HCT116 (cell line): ENCODE results near the gene RAB19. TPM values are rescaled to one million over a fixed set of nuclear protein-coding genes. Genes with fewer than 3 reads are reported as not detected.
A peak's percentile ranks its signal among the peaks of the same experiment; 100 is the strongest.

Experiments used
- ATAC-seq: fragments of 200-7000 bp; cut with Tn5 transposase; 2 replicates; pipeline ENCODE4 v1.9.1; 2020; ENCODE audit warnings: mild to moderate bottlenecking, moderate library complexity
- BruUV-seq: library from RNA; stranded (reverse); fragments of 400-500 nt; replicated peaks from 2 replicates; lab custom pipeline; 2021; lab: Mats Ljungman, UMichigan
- CTCF ChIA-PET: fragments of 300-600 bp; sonication (Branson Sonifier 250); formaldehyde crosslinking; loops from one replicate; lab custom pipeline; 2021; ENCODE audit warnings: antibody characterized with exemption; lab: Charles Lee
- POLR2A ChIA-PET: fragments of 300-600, 350-600 bp; sonication (Branson Sonifier 250); formaldehyde crosslinking; loops from one replicate; lab custom pipeline; 2021; ENCODE audit warnings: antibody characterized with exemption; lab: Charles Lee
- RAD21 ChIA-PET, 2 experiments: fragments of 300-600 bp; sonication (Branson Sonifier 250); formaldehyde crosslinking; loops; one replicate each; lab custom pipeline; 2023; ENCODE audit warnings: low total read pairs in 2 of 2; ENCODE audit not compliant: uncharacterized antibody in 2 of 2, unreplicated experiment in 2 of 2, low non-redundant PET in 1 of 2; lab: Charles Lee
- DNase-seq: peaks from one replicate; pipeline ENCODE4 v3.0.0-alpha.2; 2010; ENCODE audit warnings: low read depth, low spot score
- H2AFZ ChIP-seq: fragments of 200-600 bp; shearing (Covaris generic), sonication (generic); 2 replicates; pipeline ENCODE4 v1.6.1; 2017; ENCODE audit warnings: low read depth, mixed run types, mixed read lengths, antibody characterized with exemption, low read length; ENCODE audit not compliant: poor library complexity, severe bottlenecking
- H3K27ac ChIP-seq: 2 replicates; pipeline ENCODE4 v1.5.1; 2012; ENCODE audit warnings: low read depth, low read length
- H3K27me3 ChIP-seq: fragments of 200-600 bp; sonication (generic); 2 replicates; pipeline ENCODE4 v1.6.1; 2016; ENCODE audit warnings: mixed run types, low read length, mixed read lengths; ENCODE audit not compliant: insufficient read depth
- H3K36me3 ChIP-seq, 2 experiments: fragments of 200-500 bp in 1 of 2; fragments of 200-600 bp in 1 of 2; sonication (Bioruptor generic) in 1 of 2; sonication (generic) in 1 of 2; 2 replicates each; pipeline versions ENCODE4 v1.5.1 to v1.6.1; 2014 to 2016; ENCODE audit warnings: low read length in 2 of 2, inconsistent platforms in 1 of 2, mixed read lengths in 1 of 2, mixed run types in 1 of 2; ENCODE audit not compliant: insufficient read depth in 2 of 2, control insufficient read depth in 1 of 2
- H3K4me1 ChIP-seq, 2 experiments: fragments of 200-600 bp in 1 of 2; sonication (generic) in 1 of 2; 2 replicates each; pipeline versions ENCODE4 v1.5.1 to v1.6.1; 2012 to 2017; ENCODE audit warnings: low read length in 2 of 2, inconsistent platforms in 1 of 2, mild to moderate bottlenecking in 1 of 2, mixed read lengths in 1 of 2, mixed run types in 1 of 2, moderate library complexity in 1 of 2; ENCODE audit not compliant: insufficient read depth in 2 of 2, control insufficient read depth in 1 of 2
- H3K4me2 ChIP-seq: fragments of 200-600 bp; sonication (generic); 2 replicates; pipeline ENCODE4 v1.6.1; 2017; ENCODE audit warnings: mixed run types, low read length, mixed read lengths
- H3K4me3 ChIP-seq, 2 experiments: fragments of 200-600 bp in 1 of 2; sonication (generic) in 1 of 2; replicated peaks in 1 of 2; 2 replicates each; pipeline ENCODE4 v1.5.1; 2011 to 2016; ENCODE audit warnings: low read length in 2 of 2, control low read depth in 1 of 2, low read depth in 1 of 2, mild to moderate bottlenecking in 1 of 2, mixed read lengths in 1 of 2, mixed run types in 1 of 2
- H3K79me2 ChIP-seq: fragments of 200-600 bp; sonication (generic); 2 replicates; pipeline ENCODE4 v1.6.1; 2017; ENCODE audit warnings: mild to moderate bottlenecking, mixed run types, low read length, moderate library complexity, mixed read lengths; ENCODE audit not compliant: insufficient read depth
- H3K9ac ChIP-seq: fragments of 200-600 bp; sonication (generic); 2 replicates; pipeline ENCODE4 v1.6.1; 2016; ENCODE audit warnings: low read length, mixed read lengths
- H3K9me2 ChIP-seq: fragments of 200-600 bp; sonication (generic), shearing (Covaris generic); 2 replicates; pipeline ENCODE4 v1.6.1; 2017; ENCODE audit warnings: mixed run types, mild to moderate bottlenecking, moderate library complexity; ENCODE audit not compliant: insufficient read depth
- H3K9me3 ChIP-seq, 2 experiments: fragments of 200-500 bp in 1 of 2; fragments of 200-600 bp in 1 of 2; sonication (Bioruptor generic) in 1 of 2; sonication (generic) in 1 of 2; 2 replicates each; pipeline ENCODE4 v1.6.1; 2014 to 2017; ENCODE audit warnings: low read length in 2 of 2, mixed read lengths in 2 of 2, inconsistent platforms in 1 of 2, low read depth in 1 of 2, mild to moderate bottlenecking in 1 of 2, mixed run types in 1 of 2, moderate library complexity in 1 of 2; ENCODE audit not compliant: control insufficient read depth in 1 of 2, insufficient read depth in 1 of 2
- H4K20me1 ChIP-seq: fragments of 200-600 bp; sonication (generic), shearing (Covaris generic); 2 replicates; pipeline ENCODE4 v1.6.1; 2017; ENCODE audit warnings: mixed run types, mild to moderate bottlenecking, moderate library complexity; ENCODE audit not compliant: insufficient read depth
- CBX3 ChIP-seq: IDR thresholded peaks from 2 replicates; pipeline ENCODE4 v1.6.1; 2012; ENCODE audit warnings: low read depth
- CEBPB ChIP-seq: IDR thresholded peaks from 2 replicates; pipeline ENCODE4 v1.6.1; 2012; ENCODE audit warnings: low read depth
- EGR1 ChIP-seq: IDR thresholded peaks from 2 replicates; pipeline ENCODE4 v1.6.1; 2012; ENCODE audit warnings: low read depth
- EZH2 ChIP-seq: fragments of 200-600 bp; sonication (generic); IDR thresholded peaks from 2 replicates; pipeline ENCODE4 v1.6.1; 2017; ENCODE audit warnings: antibody characterized with exemption, mixed run types
- EZH2phosphoT487 ChIP-seq: fragments of 200-600 bp; IDR thresholded peaks from 2 replicates; pipeline ENCODE4 v1.6.1; 2018; ENCODE audit warnings: antibody characterized with exemption, borderline replicate concordance
- FOSL1 ChIP-seq: IDR thresholded peaks from 2 replicates; pipeline ENCODE4 v1.6.1; 2012; ENCODE audit warnings: low read depth
- POLR2AphosphoS5 ChIP-seq: IDR thresholded peaks from 2 replicates; pipeline ENCODE4 v1.6.1; 2011; ENCODE audit warnings: mild to moderate bottlenecking, low read depth, low read length, moderate library complexity
- RAD21 ChIP-seq: IDR thresholded peaks from 2 replicates; pipeline ENCODE4 v1.6.1; 2012; ENCODE audit warnings: low read depth, mild to moderate bottlenecking
- SP1 ChIP-seq: IDR thresholded peaks from 2 replicates; pipeline ENCODE4 v1.6.1; 2012; ENCODE audit warnings: low read depth
- SRF ChIP-seq: IDR thresholded peaks from 2 replicates; pipeline ENCODE4 v1.6.1; 2012; ENCODE audit warnings: low read depth
- YY1 ChIP-seq: IDR thresholded peaks from 2 replicates; pipeline ENCODE4 v1.6.1; 2011; ENCODE audit warnings: low read length, low read depth, moderate library complexity, mild to moderate bottlenecking; ENCODE audit not compliant: insufficient replicate concordance; ENCODE audit errors: extremely low read depth
- ZBTB33 ChIP-seq: IDR thresholded peaks from 2 replicates; pipeline ENCODE4 v1.6.1; 2011; ENCODE audit warnings: mild to moderate bottlenecking, low read length, moderate library complexity; ENCODE audit not compliant: insufficient replicate concordance; ENCODE audit errors: extremely low read depth
- ZFX ChIP-seq: fragments of 450-650 bp; IDR thresholded peaks from 2 replicates; pipeline ENCODE4 v1.6.1; 2017
- ZNF274 ChIP-seq: fragments of 200-500 bp; sonication (Bioruptor generic); IDR thresholded peaks from 2 replicates; pipeline ENCODE4 v1.6.1; 2014; ENCODE audit warnings: mild to moderate bottlenecking, low read depth, low read length, inconsistent platforms
- intact Hi-C: fragments of 100-400 bp; cut with micrococcal nuclease; formaldehyde crosslinking; loops from 2 replicates; pipeline ENCODE4 v1.10.0; 2022
- total RNA-seq: library from RNA; stranded (reverse); gene quantifications from one replicate; pipeline ENCODE4 v1.2.1, GENCODE V29; 2021; ENCODE audit not compliant: unreplicated experiment
- TF ChIP-seq, protein P1 (sequence below): IDR thresholded peaks from 2 replicates; pipeline ENCODE4 v1.6.1; 2012
- TF ChIP-seq, protein P2 (sequence below): IDR thresholded peaks from 2 replicates; pipeline ENCODE4 v1.6.1; 2012; ENCODE audit warnings: low read depth

The RAB19 gene
- total RNA-seq, 1 experiment from 2014 or later: 2.6 TPM

GRCh38 chr7:140404565-140405065, 757 bp downstream of the RAB19 start:
- H3K27me3 ChIP-seq: no peaks in the 10 kb centered on the region
- H3K4me2 ChIP-seq: peak overlapping the region; percentile 92
- H3K27ac ChIP-seq: no peak overlapping the region
- H3K9me3 ChIP-seq: no peaks in the 10 kb centered on the region
- ChIA-PET RAD21 (no interaction called here), POLR2A (no interaction called here), CTCF (no interaction called here)
- DNase-seq (no peak), ATAC-seq (peak; percentile 15; the same call in 1 of the 2 replicates)
- peaks cover 9 to 18% of the 10 kb centered on the region in 2 experiments; a peak in 3 of 4 replicates for H3K4me1 ChIP-seq
- H3K9me2 ChIP-seq: no peaks in the 10 kb centered on the region
- intact Hi-C loops: loop anchor here (5.0 kb wide), 1 partner anchor 227 kb away; the partner anchor contains the start of gene KDM7A
- BruUV-seq: TSS peak; percentile 73
- H3K79me2 ChIP-seq: no peaks in the 10 kb centered on the region
- no peaks in the 10 kb centered on the region for H4K20me1 ChIP-seq
- peak overlapping the region; percentile 63 for H2AFZ ChIP-seq
- H3K4me3 ChIP-seq: peak overlapping the region; percentile 59 to 74
- H3K36me3 ChIP-seq: no peaks in the 10 kb centered on the region
- TF ChIP-seq EZH2 (no peak), POLR2AphosphoS5 (no peak), CEBPB (no peak), SRF (no peak)
- H3K9ac ChIP-seq: peak overlapping the region; percentile 61; the same call in 1 of the 2 replicates

DNA sequence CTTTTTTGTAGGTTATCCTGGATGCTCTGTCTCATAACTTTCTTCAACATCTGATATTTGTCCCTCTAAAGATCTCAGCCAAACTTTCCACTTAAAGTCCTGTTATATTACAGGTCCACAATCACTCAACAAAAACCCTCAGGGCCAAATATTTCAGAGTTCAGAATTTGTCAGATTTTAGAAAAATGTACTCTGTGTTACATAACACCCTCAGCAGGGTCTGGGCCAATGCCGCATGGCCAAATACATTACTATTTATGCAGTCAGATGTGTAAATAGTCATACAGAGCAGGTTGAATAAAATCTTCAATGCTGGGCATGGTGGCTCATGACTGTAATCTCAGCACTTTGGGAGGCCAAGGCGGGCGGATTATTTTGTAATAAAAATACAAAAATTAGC, 11.5 kb downstream of the RAB19 start:
- TF ChIP-seq CBX3 (no peak), ZBTB33 (no peak), SRF (no peak), FOSL1 (no peak), YY1 (no peak), ZFX (no peak), CEBPB (no peak), EZH2phosphoT487 (no peak), ZNF274 (no peak), EGR1 (no peak), RAD21 (no peak), SP1 (no peak)
- TF ChIP-seq, protein P1, sequence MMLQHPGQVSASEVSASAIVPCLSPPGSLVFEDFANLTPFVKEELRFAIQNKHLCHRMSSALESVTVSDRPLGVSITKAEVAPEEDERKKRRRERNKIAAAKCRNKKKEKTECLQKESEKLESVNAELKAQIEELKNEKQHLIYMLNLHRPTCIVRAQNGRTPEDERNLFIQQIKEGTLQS: no peak
- TF ChIP-seq, protein P2, sequence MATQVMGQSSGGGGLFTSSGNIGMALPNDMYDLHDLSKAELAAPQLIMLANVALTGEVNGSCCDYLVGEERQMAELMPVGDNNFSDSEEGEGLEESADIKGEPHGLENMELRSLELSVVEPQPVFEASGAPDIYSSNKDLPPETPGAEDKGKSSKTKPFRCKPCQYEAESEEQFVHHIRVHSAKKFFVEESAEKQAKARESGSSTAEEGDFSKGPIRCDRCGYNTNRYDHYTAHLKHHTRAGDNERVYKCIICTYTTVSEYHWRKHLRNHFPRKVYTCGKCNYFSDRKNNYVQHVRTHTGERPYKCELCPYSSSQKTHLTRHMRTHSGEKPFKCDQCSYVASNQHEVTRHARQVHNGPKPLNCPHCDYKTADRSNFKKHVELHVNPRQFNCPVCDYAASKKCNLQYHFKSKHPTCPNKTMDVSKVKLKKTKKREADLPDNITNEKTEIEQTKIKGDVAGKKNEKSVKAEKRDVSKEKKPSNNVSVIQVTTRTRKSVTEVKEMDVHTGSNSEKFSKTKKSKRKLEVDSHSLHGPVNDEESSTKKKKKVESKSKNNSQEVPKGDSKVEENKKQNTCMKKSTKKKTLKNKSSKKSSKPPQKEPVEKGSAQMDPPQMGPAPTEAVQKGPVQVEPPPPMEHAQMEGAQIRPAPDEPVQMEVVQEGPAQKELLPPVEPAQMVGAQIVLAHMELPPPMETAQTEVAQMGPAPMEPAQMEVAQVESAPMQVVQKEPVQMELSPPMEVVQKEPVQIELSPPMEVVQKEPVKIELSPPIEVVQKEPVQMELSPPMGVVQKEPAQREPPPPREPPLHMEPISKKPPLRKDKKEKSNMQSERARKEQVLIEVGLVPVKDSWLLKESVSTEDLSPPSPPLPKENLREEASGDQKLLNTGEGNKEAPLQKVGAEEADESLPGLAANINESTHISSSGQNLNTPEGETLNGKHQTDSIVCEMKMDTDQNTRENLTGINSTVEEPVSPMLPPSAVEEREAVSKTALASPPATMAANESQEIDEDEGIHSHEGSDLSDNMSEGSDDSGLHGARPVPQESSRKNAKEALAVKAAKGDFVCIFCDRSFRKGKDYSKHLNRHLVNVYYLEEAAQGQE: no peak
- no peaks in the 10 kb centered on the region for H3K9me2 ChIP-seq
- H3K4me3 ChIP-seq: no peak overlapping the region
- RAD21 ChIA-PET: no interaction called here
- DNase-seq (no peak), ATAC-seq (no peak)
- CTCF ChIA-PET: no interaction called here
- H3K27me3 ChIP-seq: no peaks in the 10 kb centered on the region
- H3K36me3 ChIP-seq: no peaks in the 10 kb centered on the region
- H3K27ac ChIP-seq: no peak overlapping the region
- no peaks in the 10 kb centered on the region for H4K20me1 ChIP-seq
- no peak overlapping the region for H3K4me2 ChIP-seq
- no peaks in the 10 kb centered on the region for H3K9me3 ChIP-seq
- intact Hi-C loops: no loop called here
- H2AFZ ChIP-seq: no peak overlapping the region
- no peak overlapping the region for H3K9ac ChIP-seq
- no peaks in the 10 kb centered on the region for H3K79me2 ChIP-seq
- no peaks in the 10 kb centered on the region for H3K4me1 ChIP-seq
- no TSS peak for BruUV-seq
- POLR2A ChIA-PET: no interaction called here
